ENCODE data around the gene RNF112.

RNF112 gene

DNA sequence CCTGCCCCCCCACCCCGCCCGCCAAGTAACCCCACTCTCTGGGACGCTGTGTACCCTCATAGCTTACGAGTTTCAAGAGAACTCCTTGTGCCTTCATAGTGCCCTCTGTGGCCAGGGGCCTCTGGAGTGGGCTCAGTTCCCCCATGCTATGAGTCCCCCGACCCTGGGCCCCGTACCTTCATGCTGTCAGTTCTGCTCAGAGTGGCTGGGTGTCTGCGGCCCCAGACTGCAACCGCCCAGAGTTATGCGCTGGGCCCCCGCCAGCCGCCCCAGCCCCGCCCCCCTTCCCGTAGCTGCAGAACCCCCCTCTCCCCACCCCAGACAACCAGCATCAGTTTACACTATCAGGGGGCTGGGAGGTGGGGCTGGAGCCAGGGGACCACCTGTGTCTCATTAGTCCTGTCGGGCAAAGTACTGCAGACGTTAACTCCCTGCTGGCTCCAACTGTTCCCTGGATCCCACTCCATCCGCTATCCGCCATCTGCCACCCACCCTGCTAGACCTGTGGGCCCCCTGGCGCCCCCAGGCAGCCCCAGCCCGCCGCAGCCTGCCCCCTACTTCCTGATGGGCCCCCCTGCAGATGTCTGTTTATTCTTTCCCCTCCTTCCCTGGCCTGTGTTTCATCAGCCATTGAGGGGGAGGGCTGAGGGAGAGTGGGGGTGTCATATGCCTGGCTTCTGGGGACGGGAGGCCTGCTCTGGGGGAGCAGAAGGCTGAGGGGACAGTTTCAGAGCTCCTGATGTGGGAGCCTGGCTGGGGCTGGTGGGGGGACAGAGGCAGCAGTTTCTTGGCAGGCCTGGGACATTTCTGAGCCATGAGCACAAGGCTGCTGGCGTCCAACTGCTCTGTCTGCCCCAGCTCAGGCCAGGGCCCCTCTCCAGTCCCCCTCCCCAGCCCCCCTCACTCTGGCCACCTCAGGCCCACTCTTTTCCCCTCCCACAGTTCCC, 23.8 kb upstream of the RNF112 start, which contains the start of gene MFAP4:
MFAP4 (minus strand) TSS at position 217 of the 947 bp plus-strand sequence; CDS start at position 182, 35 bp downstream.
- in situ Hi-C loops (cut with MboI; ENCODE audit: low sequenced_read_pairs): no loop called here

DNA sequence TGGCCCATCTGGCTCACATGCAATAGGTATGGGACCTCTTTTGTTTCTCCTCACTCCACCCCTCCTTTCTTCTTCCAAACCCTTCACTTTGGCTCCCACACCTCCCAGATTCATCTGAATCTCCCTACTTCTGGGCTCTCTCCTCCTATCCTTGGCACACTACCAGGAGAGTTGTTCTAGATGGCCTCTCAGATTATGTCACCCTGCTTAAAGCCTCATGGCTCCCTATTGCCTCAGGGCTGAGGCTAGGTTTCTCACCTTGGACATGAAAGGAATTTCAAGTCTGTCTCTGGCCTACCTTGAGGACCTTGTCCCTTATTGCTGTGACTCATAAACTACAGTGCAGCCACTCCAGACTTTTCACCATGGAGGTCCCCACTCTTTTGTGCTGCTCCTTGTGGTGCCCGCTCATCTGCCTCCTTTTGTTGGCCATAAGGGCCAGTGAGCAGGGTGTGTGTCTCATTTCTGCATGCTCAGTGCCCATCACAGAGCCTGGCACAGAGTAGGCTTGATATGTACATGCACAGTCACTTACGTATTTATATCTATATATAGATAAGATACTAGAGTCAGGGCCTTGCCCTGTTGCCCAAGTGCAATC, 23.0 kb upstream of the RNF112 start:
- in situ Hi-C loops (cut with MboI; ENCODE audit: low sequenced_read_pairs): no loop called here

GRCh38 chr17:19388791-19389785, 21.9 kb upstream of the RNF112 start:
- in situ Hi-C loops (cut with MboI; ENCODE audit: low sequenced_read_pairs): no loop called here

DNA sequence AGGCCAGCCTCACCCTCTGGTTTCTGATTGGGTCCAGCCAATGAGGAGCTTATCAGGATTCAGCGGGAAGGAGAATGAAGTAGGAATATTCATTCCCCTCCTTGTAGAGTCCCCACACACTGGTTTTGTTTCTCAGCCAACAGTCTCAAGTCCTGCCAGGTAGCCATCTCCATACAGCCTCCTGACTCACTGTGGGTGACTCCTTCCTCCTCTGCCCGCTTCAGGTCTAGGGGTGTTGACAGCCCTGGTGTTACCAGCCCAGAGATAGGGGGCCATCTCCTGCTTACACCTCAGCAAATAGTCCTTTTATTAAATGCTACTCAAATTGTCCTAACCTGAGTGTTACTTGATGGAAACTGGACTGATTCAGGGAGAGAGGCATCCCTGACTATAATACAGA, 20.1 kb upstream of the RNF112 start:
- in situ Hi-C loops (cut with MboI; ENCODE audit: low sequenced_read_pairs): no loop called here

- in situ Hi-C loops (cut with MboI; ENCODE audit: low sequenced_read_pairs): no loop called here
Observed at GRCh38 chr17:19391432-19391831, 19.6 kb upstream of the RNF112 start.

DNA sequence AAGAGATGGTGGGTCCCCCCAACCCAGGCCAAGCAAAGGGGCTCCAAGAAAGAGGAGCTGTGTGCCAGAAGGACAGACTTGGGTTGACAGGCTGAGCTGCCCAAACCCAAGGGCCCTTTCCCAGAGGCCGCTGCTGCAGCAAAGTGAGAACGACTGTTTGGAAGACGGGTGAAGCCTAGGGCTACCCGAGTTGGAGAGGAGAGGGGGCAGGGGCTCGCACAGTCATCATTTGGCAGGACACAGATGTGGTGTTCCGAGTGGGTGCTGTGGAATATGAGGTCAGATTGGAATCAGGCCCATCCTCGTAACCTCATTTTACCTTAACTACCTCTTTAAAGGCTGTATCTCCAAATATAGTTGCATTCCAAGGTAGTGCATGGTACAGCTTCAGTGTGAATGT, 18.7 kb upstream of the RNF112 start:
- in situ Hi-C loops (cut with MboI; ENCODE audit: low sequenced_read_pairs): no loop called here

DNA sequence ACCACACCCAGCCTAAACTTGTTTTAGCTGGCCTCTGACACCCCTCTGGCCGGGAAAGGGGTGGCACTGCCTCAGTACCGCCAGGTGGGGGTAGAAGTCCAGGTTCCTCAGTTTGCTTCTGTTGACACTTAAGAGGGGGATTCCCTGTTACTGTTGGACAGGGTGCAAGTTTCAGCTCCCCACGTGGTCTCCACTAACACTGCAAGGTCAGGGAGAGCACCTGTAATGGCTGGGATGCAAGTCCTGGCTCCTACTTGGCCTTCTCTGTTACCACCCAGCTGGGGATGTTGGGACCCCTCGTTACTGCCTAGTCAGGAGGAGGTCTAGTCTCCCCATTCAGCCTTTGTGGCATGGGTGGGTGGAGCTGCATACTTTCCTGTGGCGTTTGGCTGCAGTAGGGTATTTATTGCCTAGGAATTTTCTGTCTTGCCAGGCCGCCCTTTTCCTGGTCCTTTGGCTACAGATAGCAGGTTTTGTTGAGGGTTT, 13.4 kb upstream of the RNF112 start:
- in situ Hi-C loops (cut with MboI; ENCODE audit: low sequenced_read_pairs): no loop called here

DNA sequence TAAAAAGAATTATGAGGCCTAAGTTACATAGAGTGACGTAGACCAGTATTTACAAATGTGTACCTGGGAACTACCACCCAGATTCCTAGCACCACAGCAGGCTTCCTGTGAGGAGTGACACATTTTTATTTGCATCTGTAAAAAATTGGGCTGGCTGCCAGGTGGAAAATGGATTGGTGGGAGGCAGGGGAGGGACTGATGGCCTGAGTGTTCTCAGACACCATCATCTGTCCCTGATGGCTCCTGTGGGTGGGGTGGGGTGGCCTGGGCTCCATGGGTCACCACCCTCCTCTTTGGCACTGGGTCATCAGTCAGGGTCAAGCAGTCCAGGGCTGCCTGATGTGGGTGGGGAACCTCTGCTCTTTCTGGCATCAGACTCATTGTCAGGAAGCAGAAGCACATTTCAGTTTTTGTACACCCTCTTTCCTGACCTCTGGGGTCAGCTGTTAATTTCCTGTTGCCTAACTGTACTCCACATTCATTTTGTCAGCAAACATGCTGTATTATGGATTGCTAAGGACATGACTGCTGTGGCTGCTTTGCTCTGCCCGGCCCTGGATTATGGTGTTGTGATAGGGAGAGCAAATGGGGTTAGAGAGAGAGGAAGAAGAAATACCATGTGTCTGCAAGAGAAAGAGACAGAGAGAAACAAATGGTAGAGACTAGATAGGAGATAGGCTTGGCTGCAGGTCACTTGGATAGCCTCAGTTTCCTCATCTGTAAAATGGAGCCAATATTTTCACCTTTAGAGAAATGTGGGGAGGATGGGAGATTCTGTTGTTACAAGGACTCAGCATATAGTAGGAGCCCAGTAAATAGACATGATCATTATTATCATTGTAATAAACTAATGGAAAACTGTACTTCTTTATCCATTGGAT, 12.5 kb upstream of the RNF112 start:
- in situ Hi-C loops (cut with MboI; ENCODE audit: low sequenced_read_pairs): no loop called here

- in situ Hi-C loops (cut with MboI; ENCODE audit: low sequenced_read_pairs): no loop called here
Observed at GRCh38 chr17:19399750-19400450, 11.1 kb upstream of the RNF112 start.

DNA sequence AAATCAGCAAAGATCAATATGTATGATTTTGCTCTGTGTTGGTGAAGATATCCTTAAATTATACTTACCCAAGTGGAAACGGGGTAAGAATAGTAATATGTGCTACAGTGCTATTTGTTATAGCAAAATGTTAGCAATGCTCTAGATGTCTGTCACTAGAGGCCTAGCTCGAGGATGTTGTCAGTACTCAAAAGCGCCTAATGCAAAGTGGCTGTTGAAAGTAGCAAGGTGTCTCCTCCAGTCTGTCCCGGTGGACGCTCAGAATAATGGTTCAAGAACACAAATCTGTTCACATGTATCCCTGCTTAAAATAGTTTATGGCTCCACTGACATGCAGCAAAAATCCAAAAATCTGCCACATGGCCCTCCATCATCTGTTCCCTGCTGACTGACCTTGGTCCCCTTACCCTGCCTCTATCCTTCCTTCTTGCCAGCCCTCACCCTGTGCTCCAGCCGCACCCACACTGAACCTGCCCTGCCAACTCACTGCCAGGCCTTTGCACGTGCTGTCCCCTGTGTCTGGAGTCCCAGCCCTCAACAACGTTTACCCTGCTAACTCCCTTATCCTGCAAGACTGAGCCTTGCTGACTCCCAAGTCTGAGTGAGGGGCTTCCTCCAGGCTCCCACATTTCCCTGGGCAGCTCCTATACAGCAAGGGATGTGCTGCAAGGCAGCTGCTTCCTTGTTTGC, 9.6 kb upstream of the RNF112 start:
- in situ Hi-C loops (cut with MboI; ENCODE audit: low sequenced_read_pairs): no loop called here

DNA sequence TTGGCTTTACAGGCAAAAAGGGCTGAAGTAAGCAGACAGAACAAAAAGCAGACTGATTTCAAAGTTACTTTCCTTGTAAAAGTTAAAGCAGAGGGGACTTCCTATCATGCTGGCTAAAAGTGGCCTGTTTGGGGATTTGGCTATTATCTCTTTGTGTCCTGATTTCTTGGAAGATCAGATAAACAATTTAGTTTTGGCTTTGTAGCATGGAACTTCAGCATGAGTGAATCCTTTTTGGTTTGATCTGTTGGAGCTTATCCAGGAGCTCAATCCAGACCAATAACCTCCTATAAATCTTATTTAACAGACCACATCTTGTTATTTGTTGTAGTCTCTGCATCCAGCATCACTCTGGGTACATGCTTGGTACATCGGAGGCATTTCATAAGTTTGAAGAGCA, 8.9 kb upstream of the RNF112 start:
- in situ Hi-C loops (cut with MboI; ENCODE audit: low sequenced_read_pairs): no loop called here

DNA sequence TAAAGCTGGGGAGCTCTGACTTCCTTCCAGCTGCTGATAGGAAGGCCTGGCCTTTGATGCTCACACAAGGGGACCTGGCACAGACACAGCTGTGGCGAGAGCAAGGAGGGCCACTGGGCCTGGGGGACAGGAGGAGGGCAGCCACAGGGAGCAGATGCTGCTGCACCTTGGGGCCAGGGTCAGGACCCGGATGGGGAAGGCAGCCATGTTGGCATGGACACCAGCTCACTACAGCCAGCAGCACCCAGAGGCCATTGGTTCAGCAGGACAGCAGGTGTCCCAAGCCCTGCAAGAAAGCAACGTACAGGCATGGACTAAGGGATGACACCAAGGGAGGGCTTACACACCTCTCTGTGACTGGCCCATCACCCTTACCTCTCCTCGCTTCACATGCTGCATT, 8.0 kb upstream of the RNF112 start:
- in situ Hi-C loops (cut with MboI; ENCODE audit: low sequenced_read_pairs): no loop called here

GRCh38 chr17:19404264-19404663, 6.8 kb upstream of the RNF112 start:
- in situ Hi-C loops (cut with MboI; ENCODE audit: low sequenced_read_pairs): no loop called here

DNA sequence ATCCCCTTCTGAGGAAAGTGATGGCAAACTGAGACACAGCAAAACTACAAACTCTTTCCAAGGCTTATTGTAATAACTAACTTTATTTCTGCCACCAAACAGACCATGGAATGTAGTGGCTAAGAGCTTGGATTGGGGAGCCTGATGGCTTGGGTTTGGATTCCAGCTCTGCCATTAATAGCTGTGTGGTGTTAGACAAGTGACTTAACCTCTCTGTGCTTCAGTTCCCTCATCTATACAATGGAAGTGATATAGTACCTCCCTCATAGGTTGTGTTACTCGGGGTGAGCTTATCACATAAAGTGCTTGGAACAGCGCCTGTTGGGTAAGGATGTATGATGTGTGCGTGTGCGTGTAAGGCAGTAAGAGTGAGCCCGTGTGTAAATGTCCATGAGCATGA, 5.9 kb upstream of the RNF112 start:
- in situ Hi-C loops (cut with MboI; ENCODE audit: low sequenced_read_pairs): no loop called here

DNA sequence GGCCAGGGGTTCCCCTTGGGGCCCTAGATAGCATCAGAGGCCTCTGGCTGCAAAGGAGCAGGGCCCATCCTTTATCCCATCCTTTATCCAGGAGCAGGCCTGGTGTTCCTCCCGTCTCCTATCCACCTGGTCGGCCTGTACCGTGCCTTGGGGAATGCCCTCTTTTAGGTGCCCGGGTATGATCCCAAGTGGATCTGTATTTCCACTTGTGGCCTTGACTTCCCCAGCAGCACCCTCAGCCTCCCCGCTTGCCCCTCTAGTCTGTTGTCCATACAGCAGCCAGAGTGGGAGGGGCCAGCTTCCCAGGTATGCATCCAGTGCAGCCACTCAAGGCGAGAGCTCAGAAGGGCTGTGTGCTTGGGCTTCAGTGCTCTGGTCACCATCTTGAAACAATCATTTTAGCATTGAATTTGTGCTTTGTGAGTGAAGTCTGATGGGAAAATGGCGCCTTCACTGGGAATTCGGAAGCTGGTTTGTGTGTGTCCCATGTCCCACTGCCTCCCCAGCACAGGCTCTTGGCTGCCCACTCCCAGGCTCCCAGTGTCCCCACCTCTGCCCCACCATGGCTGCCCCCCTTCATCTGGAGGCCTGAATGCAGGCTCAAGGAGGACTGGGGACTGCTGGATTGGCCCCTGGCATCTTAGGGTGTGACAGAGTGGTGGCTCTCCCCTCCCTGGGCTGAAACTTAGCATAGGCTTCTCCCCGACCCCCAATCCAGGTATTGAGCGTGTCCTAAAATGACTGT, 3.3 kb upstream of the RNF112 start:
- in situ Hi-C loops (cut with MboI; ENCODE audit: low sequenced_read_pairs): no loop called here

GRCh38 chr17:19408346-19408710, 2.7 kb upstream of the RNF112 start:
- in situ Hi-C loops (cut with MboI; ENCODE audit: low sequenced_read_pairs): no loop called here

GRCh38 chr17:19409066-19409465, 2.0 kb upstream of the RNF112 start:
- in situ Hi-C loops (cut with MboI; ENCODE audit: low sequenced_read_pairs): no loop called here

DNA sequence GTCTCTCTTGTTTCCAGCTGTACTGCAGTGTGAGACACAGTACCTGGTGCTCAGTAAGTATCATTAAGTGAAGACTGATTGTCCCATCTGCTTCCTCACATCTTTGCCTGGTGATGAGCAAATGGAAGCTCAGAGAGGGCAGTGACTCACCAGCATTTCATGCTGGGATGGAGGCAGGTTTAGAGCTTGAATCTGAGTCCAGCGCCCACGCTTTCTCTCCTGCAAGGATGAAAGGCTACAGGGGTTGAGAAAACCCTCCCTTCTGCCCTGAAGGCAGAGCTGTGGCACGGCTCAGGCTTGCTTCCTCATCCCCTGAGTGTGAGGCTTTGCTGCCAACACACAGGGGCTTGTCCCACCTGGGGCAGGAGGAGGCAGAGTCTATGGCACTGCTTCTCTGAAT, 1.5 kb upstream of the RNF112 start:
- in situ Hi-C loops (cut with MboI; ENCODE audit: low sequenced_read_pairs): no loop called here
